ENCODE results near the gene CBLB. TPM values are rescaled to one million over a fixed set of nuclear protein-coding genes. Genes with fewer than 3 reads are reported as not detected.

CBLB gene
- total and polyA plus RNA-seq, 2 experiments from 2014 or later: 20.5 to 47.7 TPM

GRCh38 chr3:105610473-105610872 is 258.3 kb downstream of the CBLB start (continued):
- TF ChIP-seq REST (IDR thresholded peaks at IDR 0.05; ENCODE audit: unreplicated experiment): no peak
- no peak for TF ChIP-seq EZH2 (IDR thresholded peaks at IDR 0.05; ENCODE audit: low read depth, unreplicated experiment)
- TF ChIP-seq CREB1 (CRISPR knock-in tag; IDR thresholded peaks at IDR 0.05; ENCODE audit: low read depth): no peak
- TF ChIP-seq, protein P1, sequence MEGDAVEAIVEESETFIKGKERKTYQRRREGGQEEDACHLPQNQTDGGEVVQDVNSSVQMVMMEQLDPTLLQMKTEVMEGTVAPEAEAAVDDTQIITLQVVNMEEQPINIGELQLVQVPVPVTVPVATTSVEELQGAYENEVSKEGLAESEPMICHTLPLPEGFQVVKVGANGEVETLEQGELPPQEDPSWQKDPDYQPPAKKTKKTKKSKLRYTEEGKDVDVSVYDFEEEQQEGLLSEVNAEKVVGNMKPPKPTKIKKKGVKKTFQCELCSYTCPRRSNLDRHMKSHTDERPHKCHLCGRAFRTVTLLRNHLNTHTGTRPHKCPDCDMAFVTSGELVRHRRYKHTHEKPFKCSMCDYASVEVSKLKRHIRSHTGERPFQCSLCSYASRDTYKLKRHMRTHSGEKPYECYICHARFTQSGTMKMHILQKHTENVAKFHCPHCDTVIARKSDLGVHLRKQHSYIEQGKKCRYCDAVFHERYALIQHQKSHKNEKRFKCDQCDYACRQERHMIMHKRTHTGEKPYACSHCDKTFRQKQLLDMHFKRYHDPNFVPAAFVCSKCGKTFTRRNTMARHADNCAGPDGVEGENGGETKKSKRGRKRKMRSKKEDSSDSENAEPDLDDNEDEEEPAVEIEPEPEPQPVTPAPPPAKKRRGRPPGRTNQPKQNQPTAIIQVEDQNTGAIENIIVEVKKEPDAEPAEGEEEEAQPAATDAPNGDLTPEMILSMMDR (conservative IDR thresholded peaks at IDR 0.05; ENCODE audit: low read depth in 2 of 2): no peak

GRCh38 chr3:105608623-105609022 is 260.2 kb downstream of the CBLB start:
- Histone ChIP-seq H2AFZ (peak overlapping the region; percentile 89), H3K79me2 (replicated peaks; ENCODE audit: insufficient read depth) (no peaks in the 10 kb centered on the region), H3K9me2 (ENCODE audit: insufficient read depth) (no peaks in the 10 kb centered on the region), H3K4me2 (peak overlapping the region; percentile 70), H4K20me1 (replicated peaks; ENCODE audit: insufficient read depth) (no peaks in the 10 kb centered on the region), H3K36me3 (ENCODE audit: insufficient read depth) (no peaks in the 10 kb centered on the region), H3K4me3 (peak overlapping the region; percentile 50), H3K27ac (ENCODE audit: low read depth) (no peak overlapping the region), H3K4me1 (ENCODE audit: insufficient read depth) (0 out of 2 replicates have a peak, but pooled peaks cover 10% of the 10 kb centered on the region), H3F3A (replicated peaks; ENCODE audit: low read depth) (no peaks in the 10 kb centered on the region), H3K27me3 (ENCODE audit: insufficient read depth) (no peaks in the 10 kb centered on the region)
- no peak overlapping the region; the same call in 2 of the 3 replicates for H3K4me3 Mint-ChIP-seq
- no peaks in the 10 kb centered on the region for H3K27me3 Mint-ChIP-seq (ENCODE audit: insufficient read depth, low read depth, poor library complexity)
- DNase-seq (ENCODE audit: low spot score) (peak; percentile 33), ATAC-seq (peak; percentile 69)
- no peak overlapping the region for H3K27ac Mint-ChIP-seq
- H3K9me3 Mint-ChIP-seq: peaks cover 3% of the 10 kb centered on the region; the same call in 2 of the 3 replicates
- H3K36me3 Mint-ChIP-seq (ENCODE audit: low read depth): no peaks in the 10 kb centered on the region
- TF ChIP-seq, protein P1 (conservative IDR thresholded peaks at IDR 0.05; ENCODE audit: low read depth in 2 of 2): no peak
- TF ChIP-seq EZH2phosphoT487 (IDR thresholded peaks at IDR 0.05; ENCODE audit: unreplicated experiment) (no peak), REST (IDR thresholded peaks at IDR 0.05; ENCODE audit: unreplicated experiment) (no peak), ETS1 (IDR thresholded peaks at IDR 0.05) (no peak), JUNB (IDR thresholded peaks at IDR 0.05; ENCODE audit: unreplicated experiment) (no peak), CREB1 (CRISPR knock-in tag; IDR thresholded peaks at IDR 0.05; ENCODE audit: low read depth) (no peak), EZH2 (IDR thresholded peaks at IDR 0.05; ENCODE audit: low read depth, unreplicated experiment) (no peak), STAT1 (IDR thresholded peaks at IDR 0.05; ENCODE audit: unreplicated experiment) (no peak), ZNF331 (CRISPR knock-in tag; IDR thresholded peaks at IDR 0.05; ENCODE audit: low read depth) (no peak), NANOG (IDR thresholded peaks at IDR 0.05; ENCODE audit: borderline replicate concordance) (no peak), ZNF114 (CRISPR knock-in tag; IDR thresholded peaks at IDR 0.05) (no peak)
- peaks cover 18% of the 10 kb centered on the region for H3K4me1 Mint-ChIP-seq

Measured in GM23338 (cell line).